Esophagus squamous epithelium (tissue), 5 donors: ENCODE data around the gene UNK. TPM values are rescaled to one million over a fixed set of nuclear protein-coding genes. Genes with fewer than 3 reads are reported as not detected.
A peak's percentile ranks its signal among the peaks of the same experiment; 100 is the strongest.

ENCODE experiments used
- DNase-seq: peaks from one replicate; lab custom pipeline; 2025; lab: John Stamatoyannopoulos, UW
- H3K27ac ChIP-seq, 4 donors: fragments of 200-600 bp; sonication (generic); one replicate each; pipeline ENCODE4 v1.5.1; 2016 to 2019; ENCODE audit warnings: mild to moderate bottlenecking in 1 of 4
- H3K27me3 ChIP-seq, 4 donors: fragments of 200-600 bp; sonication (generic); 1 replicate in 3 of 4; 2 replicates in 1 of 4; pipeline versions ENCODE4 v1.5.1 to v1.6.0; 2017 to 2021; ENCODE audit warnings: antibody characterized with exemption in 1 of 4
- H3K36me3 ChIP-seq, 3 donors: fragments of 200-600 bp; sonication (generic); one replicate each; pipeline ENCODE4 v1.5.1; 2016 to 2019
- H3K4me1 ChIP-seq, 3 donors: fragments of 200-600 bp; sonication (generic); one replicate each; pipeline ENCODE4 v1.5.1; 2017 to 2019
- H3K4me3 ChIP-seq, 4 donors: fragments of 200-600 bp; sonication (generic); 1 replicate in 3 of 4; 2 replicates in 1 of 4; pipeline ENCODE4 v1.5.1; 2016 to 2019; ENCODE audit warnings: mild to moderate bottlenecking in 2 of 4, moderate library complexity in 1 of 4
- H3K9me3 ChIP-seq, 3 donors: fragments of 200-600 bp; sonication (generic); one replicate each; pipeline ENCODE4 v1.5.1; 2016 to 2019
- CTCF ChIP-seq, 6 experiments: fragments of 450-650 bp in 4 of 6; fragments of 200-600 bp in 2 of 6; sonication (generic) in 2 of 6; IDR thresholded peaks; one replicate each; pipeline ENCODE4 v1.5.1; 2016 to 2019; ENCODE audit warnings: antibody characterized with exemption in 6 of 6, mild to moderate bottlenecking in 4 of 6, moderate library complexity in 4 of 6
- POLR2A ChIP-seq, 4 donors: fragments of 450-650 bp; IDR thresholded peaks; one replicate each; pipeline ENCODE4 v1.6.1; 2017; ENCODE audit warnings: antibody characterized with exemption in 4 of 4, mild to moderate bottlenecking in 4 of 4, moderate library complexity in 3 of 4
- WGBS, 2 donors: methylation state at CpG; one replicate each; pipeline ENCODE4 v1.1.5; 2018; 5-methylcytosine and 5-hydroxymethylcytosine counted together
- intact Hi-C: fragments of 100-400 bp; cut with DNase I; formaldehyde crosslinking; loops from one replicate; pipeline ENCODE4 v1.15.0; 2022
- total RNA-seq, 4 donors: library from RNA; depleted of rRNA; stranded (reverse); fragments of >200 nt; gene quantifications; one replicate each; pipeline ENCODE4 v1.1.0, GENCODE V29; 2016
- donor health status: DM: yes; HTN: yes; CAD: no.

The UNK gene
- total RNA-seq, 4 donors from 2014 or later: 14.8 to 27.3 (median 20.4) TPM

- Histone ChIP-seq H3K36me3 (peaks cover 12 to 74% (median 16%) of the 10 kb centered on the region in 3 donors), H3K4me3 (no peak overlapping the region), H3K27ac (no peak overlapping the region), H3K9me3 (no peaks in the 10 kb centered on the region), H3K4me1 (peaks cover 0 to 8% (median 0%) of the 10 kb centered on the region in 3 donors), H3K27me3 (no peaks in the 10 kb centered on the region)
- intact Hi-C loops: no loop called here
- TF ChIP-seq CTCF (IDR thresholded peaks at IDR 0.05) (no peak), POLR2A (IDR thresholded peaks at IDR 0.05) (no peak)
- no peak for DNase-seq
- 77 to 81% methylated on average over 3 to 4 of the region's 4 CpGs for WGBS, 2 donors
These were observed 14.8 kb downstream of the UNK start for GRCh38 chr17:75799402-75799801.

GRCh38 chr17:75803883-75804282 is 19.3 kb downstream of the UNK start:
- H3K4me1 ChIP-seq: peaks cover 10 to 36% (median 19%) of the 10 kb centered on the region in 3 donors
- no peaks in the 10 kb centered on the region for H3K27me3 ChIP-seq
- H3K27ac ChIP-seq: no peak overlapping the region
- no peak overlapping the region for H3K4me3 ChIP-seq
- intact Hi-C loops: no loop called here
- H3K9me3 ChIP-seq: no peaks in the 10 kb centered on the region
- WGBS, 2 donors: 86 to 88% methylated on average over 1 of the region's 1 CpG
- TF ChIP-seq POLR2A (IDR thresholded peaks at IDR 0.05) (no peak), CTCF (IDR thresholded peaks at IDR 0.05) (no peak)
- no peak for DNase-seq
- H3K36me3 ChIP-seq: peaks cover 5 to 41% (median 6%) of the 10 kb centered on the region in 3 donors

- WGBS, 2 donors: 88 to 90% methylated on average over 1 to 4 of the region's 4 CpGs
- Histone ChIP-seq H3K9me3 (no peaks in the 10 kb centered on the region), H3K4me1 (peaks cover 23 to 67% (median 37%) of the 10 kb centered on the region in 3 donors), H3K36me3 (peaks cover 0 to 36% (median 5%) of the 10 kb centered on the region in 3 donors), H3K27ac (peak overlapping the region; percentile 30 to 91 (median 86)), H3K4me3 (no peak overlapping the region), H3K27me3 (no peaks in the 10 kb centered on the region)
- no peak for DNase-seq
- intact Hi-C loops: no loop called here
- TF ChIP-seq POLR2A (IDR thresholded peaks at IDR 0.05) (no peak), CTCF (IDR thresholded peaks at IDR 0.05) (no peak)
These were observed 22.4 kb downstream of the UNK start for GRCh38 chr17:75806822-75807500.

GRCh38 chr17:75807861-75808260 is 23.3 kb downstream of the UNK start:
- Histone ChIP-seq H3K36me3 (peaks cover 0 to 39% (median 9%) of the 10 kb centered on the region in 3 donors), H3K27ac (peak overlapping the region; percentile 81 to 91 (median 86)), H3K27me3 (no peaks in the 10 kb centered on the region), H3K9me3 (no peaks in the 10 kb centered on the region), H3K4me1 (peaks cover 32 to 76% (median 44%) of the 10 kb centered on the region in 3 donors), H3K4me3 (no peak overlapping the region)
- WGBS, 2 donors: 29 to 80% methylated on average over 2 to 3 of the region's 3 CpGs
- DNase-seq: no peak
- intact Hi-C loops: no loop called here
- no peak for TF ChIP-seq CTCF (IDR thresholded peaks at IDR 0.05)
- no peak for TF ChIP-seq POLR2A (IDR thresholded peaks at IDR 0.05)

- no peaks in the 10 kb centered on the region for H3K27me3 ChIP-seq
- no peak overlapping the region for H3K4me3 ChIP-seq
- DNase-seq: no peak
- peaks cover 0 to 41% (median 13%) of the 10 kb centered on the region in 3 donors for H3K36me3 ChIP-seq
- peak overlapping the region; percentile 81 to 91 (median 86) for H3K27ac ChIP-seq
- H3K9me3 ChIP-seq: no peaks in the 10 kb centered on the region
- peaks cover 34 to 82% (median 51%) of the 10 kb centered on the region in 3 donors for H3K4me1 ChIP-seq
- 26 to 41% methylated on average over 3 to 4 of the region's 4 CpGs for WGBS, 2 donors
- TF ChIP-seq CTCF (IDR thresholded peaks at IDR 0.05) (no peak), POLR2A (IDR thresholded peaks at IDR 0.05) (no peak)
- intact Hi-C loops: no loop called here
These were observed 23.9 kb downstream of the UNK start for GRCh38 chr17:75808549-75808904.
